MM.1S (cell line): Measurements from ENCODE around the gene RHOB.

Source experiments
- CTCF ChIP-seq: fragments of 300-600 bp; sonication (generic); IDR thresholded peaks from 2 replicates; pipeline ENCODE4 v1.5.1; 2016; ENCODE audit warnings: antibody characterized with exemption, low read length, mixed read lengths
- EZH2 ChIP-seq: fragments of 300-600 bp; sonication (generic); optimal IDR thresholded peaks from 2 replicates; pipeline ENCODE3; 2017; ENCODE audit warnings: low read depth, mild to moderate bottlenecking, antibody characterized with exemption, low read length, mixed read lengths
- EZH2phosphoT487 ChIP-seq: fragments of 300-600 bp; sonication (generic); IDR thresholded peaks from 2 replicates; pipeline ENCODE4 v1.6.1; 2018; ENCODE audit warnings: antibody characterized with exemption, low read length

DNA sequence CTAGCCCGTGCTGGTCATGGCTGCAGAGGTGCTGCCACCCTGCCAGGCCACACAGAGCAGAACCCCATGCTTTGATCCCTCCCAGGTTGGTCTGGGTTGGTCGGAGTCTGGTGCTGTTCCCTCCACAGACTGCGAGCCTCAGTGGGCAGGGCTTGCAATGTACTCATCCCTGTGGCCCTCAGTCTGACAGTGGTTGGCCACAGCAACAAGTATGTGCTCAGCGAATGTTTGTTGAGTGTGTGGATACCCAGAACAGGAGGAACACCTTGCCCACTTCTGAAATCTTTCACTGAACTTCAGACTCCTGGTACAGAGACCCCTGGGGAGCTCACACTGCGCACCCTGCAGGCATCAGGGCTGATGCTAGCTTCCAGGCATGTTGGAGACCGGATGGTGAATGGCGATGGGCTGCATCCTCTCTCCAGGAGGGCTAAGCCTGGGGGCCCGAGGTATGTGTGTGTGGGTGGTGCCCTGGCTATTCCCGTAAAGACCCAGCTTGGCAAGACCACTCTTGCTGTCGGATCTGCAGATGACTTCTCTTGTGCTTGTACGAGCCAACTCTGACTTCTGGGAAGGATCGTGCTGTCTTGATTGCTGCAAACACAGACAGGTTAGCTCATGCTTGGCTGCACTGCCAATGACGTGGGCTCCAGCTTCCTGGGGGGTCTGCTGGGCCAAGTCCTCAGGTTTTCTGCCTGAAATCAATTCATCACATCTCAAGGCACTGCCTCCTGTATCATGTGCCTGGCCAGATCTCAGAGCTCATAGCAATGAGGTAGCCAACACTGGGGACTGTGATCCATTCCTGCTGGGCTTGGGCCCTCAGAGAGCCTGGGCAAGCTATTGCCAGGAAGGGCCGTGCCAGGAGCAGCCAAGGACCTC, 43.7 kb downstream of the RHOB start:
- TF ChIP-seq CTCF (no peak), EZH2 (no peak), EZH2phosphoT487 (no peak)
